GM21576 (cell line): ENCODE measurements around the gene SMIM38.

Experiments used
- ATAC-seq: cut with Tn5 transposase; IDR thresholded peaks from one replicate; pipeline ENCODE4 v1.9.1; 2021; ENCODE audit warnings: mild to moderate bottlenecking, moderate library complexity; ENCODE audit not compliant: unreplicated experiment

The SMIM38 gene

DNA sequence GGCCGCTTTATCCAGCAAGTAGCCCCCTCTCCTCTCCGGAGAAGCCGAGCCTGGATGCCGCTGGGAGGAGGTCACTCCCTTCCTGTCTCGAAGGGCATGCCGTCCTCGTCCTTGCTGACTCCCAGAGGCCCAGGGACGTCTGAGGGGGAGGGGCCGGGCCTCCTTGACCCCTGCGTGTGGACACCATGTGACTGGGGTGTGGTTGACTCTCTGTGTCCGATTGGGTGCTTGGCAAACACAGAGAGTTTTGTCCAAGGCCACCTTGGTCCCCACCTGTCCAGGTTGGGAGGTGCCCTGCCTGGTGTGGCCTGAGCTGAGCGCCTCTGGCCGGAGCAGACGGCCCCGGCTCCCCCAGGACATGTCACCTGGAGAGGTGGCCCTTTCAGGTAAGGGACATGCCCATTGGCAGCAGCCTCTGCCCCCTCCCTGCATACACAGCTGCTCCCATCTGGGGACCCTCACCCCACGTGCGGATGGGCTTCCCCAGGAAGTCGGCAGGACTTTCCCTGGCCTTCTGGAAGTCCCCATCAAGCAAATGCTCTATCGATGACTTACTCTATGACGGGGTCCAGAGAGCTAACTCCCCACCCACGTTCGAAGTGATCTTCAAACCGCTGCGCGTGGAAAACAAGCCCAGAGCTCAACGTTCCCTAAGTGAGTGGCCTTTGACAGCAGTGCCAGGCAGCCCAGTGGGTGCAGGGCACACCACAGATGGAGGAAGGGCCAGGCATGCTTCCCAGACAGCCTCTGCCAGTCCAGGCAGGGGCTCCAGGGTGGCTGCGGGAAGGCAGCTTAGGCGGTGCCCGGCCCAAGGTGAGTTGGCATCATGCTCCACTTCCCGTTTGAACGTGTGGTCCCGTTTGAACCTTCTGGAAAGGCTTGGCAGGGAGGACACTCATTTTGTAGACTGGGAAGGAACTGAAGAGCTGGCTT, at the start of gene SMIM38:
Gene SMIM38 (plus strand): TSS at position 634 of the 933 bp plus-strand sequence. CDS start 1,912 bp downstream, outside the sequence.
- ATAC-seq, result no peak

DNA sequence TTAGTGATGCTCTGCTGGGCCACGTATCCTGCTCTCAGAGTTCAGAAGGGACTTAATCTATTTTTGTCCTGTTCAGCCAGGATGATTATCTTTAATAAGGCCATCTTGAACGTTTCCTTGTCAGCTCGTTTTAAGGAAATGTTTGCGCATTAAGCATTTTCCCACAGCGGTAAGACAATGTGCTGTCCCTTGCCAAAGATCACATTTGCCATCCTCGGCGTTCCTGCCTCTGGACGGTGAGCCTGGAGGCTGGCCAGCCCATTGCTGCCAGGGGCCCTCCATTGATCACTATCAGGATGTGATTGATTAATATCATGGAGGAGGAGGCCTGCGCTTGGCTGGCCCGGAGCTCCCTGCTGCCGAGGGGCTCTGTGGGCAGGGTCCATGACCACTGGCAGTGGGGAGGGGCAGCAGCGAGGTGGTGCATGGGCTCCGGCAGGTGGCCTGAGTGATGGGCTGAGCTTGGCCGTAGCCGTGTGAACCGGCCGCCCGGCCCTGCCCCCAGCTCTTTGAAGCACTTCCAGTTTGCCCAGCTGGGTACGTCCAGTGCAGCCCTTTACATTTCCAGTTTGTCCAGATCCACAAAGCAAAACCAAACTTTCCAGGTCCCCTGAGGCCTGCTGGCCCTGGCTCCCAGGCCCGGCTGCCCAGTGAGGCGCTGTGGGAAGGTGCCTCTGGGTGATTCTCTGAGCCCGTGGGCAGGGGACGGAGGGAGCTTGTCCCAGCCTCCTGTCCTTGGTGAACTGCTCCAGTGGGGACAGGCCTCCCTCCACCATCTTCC, 49.5 kb upstream of the SMIM38 start:
- ATAC-seq, result no peak

DNA sequence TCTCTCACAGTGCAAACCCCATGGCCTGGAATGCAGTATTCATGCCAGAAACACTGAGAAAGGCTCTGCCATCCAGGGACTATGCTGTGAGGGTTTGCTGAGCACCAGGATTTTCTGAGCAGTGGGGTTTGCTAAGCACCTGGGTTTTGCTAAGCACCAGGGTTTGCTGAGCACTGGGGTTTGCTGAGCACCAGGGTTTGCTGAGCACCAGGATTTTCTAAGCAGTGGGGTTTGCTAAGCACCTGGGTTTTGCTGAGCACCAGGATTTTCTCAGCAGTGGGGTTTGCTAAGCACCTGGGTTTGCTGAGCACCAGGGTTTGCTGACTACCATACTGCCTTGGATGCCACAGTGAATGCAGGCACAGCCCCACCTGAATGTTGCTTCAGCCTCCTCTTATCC, 48.3 kb upstream of the SMIM38 start:
- no peak for ATAC-seq

DNA sequence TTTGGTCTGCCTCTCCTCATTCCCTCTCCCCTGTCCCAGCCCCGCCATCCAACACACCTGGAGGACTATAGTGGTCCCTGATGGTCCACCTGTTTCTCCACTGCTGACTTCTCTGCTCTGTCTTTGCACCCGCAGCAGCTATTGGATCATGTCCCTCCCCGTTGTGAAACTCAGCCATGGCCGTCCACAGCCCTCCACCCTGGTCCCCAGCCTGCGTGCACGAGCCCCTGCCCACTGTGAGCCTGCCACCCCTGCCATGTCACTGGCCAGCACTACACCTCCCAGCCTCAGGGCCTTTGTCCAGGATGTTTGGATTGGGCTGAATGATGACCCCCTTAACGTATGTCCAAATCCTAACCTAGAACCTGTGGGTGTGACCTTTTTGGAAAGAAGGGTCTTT, 47.7 kb upstream of the SMIM38 start:
- ATAC-seq, result no peak

DNA sequence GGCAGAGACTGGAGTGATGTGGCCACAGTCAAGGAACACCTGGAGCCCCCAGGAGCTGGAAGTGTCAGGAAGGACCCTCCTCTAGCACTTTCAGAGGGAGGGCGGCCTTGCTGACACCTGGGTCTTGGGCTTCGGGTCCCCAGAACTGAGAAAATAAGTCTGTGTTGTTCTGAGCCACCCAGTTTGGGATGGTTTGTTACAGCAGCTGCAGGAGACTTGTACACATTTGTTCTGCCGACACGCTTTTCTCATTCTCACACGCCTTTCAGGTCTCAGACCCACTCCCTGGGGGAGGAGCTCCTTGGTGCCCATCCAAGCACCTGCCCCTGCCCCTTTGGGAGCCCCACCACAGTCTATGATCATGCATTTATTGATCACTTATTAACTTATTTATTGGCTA, 47.2 kb upstream of the SMIM38 start:
- ATAC-seq, result no peak

DNA sequence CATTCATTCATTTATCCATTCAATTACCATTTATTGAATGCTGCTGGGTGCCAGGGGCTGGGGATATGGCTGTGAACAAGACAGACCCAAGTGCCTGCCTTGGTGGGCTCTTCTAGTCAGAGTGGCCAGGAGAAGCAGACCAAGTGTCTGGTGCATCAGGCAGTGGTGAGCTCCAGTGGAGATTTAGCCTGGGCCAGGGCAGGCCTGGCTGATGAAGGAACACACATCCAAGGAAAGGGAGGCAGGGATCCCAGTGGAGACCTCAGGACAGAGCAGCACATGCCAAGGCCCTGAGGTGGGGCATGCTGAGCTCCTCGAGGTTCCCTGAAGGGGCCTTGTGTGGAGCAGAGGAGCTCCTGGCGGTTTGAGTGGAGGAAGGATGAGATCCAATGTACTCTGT, 46.6 kb upstream of the SMIM38 start:
- no peak for ATAC-seq

DNA sequence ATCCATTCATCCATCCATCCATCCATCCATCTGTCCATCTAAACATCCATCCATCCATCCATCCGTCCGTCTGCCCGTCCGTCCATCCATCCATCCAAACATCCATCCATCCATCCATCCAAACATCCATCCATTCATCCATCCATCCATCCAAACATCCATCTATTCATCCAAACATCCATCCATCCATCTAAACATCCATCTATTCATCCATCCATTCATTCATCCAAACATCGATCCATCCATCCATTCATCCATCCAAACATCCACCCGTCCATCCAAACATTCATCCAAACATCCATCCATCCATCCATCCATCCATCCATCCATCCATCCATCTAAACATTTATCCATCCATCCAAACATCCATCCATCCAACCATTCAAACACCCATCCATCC, 45.3 kb upstream of the SMIM38 start:
- no peak for ATAC-seq

DNA sequence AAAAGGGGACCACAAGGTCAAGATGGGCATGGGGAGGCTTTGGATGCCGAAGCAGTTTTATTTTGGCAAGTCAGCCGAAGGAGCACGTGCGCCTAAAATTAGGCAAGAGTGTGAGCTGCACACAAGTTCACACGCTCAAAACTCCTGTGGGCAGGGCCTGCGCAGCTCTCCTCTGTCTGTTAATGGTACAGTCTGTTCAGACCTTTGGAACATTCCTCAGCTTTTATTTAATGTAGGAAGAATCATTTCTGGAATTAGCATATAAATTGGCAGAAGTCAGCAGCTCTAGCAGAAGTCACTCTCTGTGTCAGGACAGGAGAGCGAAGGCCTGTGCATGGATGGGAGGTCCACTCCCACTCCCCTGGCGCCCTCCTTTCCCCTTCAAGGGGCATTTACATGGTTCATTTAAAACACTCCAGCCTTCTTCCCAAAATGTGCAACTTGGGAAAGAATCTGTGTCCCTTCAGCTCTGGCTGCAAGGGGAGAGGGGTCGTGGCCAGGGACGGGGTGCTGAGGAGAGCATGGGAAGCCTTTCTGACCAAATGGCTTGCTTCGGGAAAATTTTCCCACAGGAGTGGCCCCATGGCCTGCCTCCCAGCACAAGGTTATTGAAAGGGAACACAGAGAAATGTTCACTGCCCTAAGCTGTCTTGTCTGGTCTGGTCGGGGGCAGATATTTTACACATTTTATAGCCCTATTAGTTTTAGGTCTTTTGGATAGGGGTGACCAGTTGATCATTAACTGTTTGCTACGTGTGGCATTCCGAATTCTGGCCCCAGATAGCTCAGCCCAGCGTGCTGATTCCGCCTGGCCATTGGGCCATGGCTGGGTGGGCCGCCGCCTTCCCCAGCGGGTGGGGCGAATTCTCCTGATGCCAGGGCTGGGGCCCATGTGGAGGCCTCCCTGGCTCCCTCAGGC, 43.9 kb upstream of the SMIM38 start:
- no peak for ATAC-seq

DNA sequence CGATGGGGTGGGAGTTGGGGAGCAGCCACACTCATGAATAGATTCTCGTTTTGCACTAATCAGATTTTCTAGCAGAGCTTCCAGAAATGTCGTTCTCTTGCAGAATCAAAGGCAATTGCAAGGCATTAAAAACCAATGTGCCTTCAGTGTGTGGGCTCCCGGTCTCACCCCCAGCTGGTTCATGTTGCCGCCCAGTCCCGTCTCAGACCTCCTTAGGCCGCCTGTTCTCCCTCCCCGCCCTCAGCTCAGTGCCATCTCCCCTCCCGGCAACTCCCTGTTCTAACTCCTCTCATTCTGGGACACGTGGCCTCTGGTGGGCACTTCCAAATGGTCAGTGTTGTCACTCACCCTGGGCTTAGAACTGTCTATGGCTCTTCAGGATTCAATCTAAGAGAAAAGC, 42.5 kb upstream of the SMIM38 start:
- ATAC-seq, result no peak

DNA sequence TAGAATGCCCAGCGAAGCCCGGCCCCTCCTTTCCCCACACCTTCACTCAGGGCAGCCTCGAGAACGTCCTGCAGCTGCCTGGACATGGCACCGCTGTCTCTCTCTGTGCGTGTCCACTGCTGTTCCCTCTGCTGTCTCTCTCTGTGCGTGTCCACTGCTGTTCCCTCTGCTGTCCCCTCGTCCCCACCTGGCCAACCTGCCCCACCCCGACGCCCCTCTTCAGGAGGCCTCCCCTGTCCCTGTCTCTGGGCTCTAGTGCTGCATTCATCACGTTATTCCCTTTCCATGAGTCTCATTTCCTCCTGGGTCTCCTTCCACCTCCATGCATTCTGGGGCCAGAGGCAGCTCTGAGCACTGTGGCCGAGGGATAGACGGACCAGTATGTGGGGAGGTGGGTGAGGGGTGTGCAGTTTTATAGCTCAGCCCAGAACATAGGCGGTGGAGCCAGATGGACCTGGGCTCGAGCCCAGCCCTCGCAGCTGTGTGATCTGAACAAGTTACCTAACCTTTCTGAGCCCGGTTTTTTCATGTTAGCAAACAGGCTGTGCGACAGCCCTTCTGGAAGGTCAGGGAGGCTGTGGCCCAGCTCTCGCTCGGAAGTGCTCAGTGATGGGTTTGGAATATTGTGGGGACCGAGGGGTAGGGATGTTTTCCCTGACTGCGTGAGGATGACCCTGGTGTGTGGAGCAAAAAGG, 41.9 kb upstream of the SMIM38 start:
- ATAC-seq, result no peak

DNA sequence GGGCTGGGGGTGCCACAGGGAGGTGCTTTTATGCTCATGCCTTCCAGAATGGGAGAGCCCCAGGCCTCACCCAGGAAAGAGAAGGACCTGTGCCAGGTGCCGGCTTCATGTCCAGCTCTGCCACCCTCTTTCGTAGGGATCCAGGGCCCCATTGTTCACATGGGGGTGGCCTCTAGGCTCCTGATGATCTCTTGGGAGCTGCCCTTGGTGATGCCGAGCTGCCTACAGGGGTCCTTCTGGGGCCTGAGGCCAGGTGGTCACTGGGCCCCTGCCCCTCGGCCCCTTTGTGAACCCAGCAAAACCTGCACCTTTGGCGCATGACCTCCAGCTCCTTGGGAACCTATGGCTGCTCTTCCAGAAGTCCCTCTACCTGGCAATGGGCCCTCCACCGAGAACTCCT, 41.4 kb upstream of the SMIM38 start:
- ATAC-seq, result no peak

DNA sequence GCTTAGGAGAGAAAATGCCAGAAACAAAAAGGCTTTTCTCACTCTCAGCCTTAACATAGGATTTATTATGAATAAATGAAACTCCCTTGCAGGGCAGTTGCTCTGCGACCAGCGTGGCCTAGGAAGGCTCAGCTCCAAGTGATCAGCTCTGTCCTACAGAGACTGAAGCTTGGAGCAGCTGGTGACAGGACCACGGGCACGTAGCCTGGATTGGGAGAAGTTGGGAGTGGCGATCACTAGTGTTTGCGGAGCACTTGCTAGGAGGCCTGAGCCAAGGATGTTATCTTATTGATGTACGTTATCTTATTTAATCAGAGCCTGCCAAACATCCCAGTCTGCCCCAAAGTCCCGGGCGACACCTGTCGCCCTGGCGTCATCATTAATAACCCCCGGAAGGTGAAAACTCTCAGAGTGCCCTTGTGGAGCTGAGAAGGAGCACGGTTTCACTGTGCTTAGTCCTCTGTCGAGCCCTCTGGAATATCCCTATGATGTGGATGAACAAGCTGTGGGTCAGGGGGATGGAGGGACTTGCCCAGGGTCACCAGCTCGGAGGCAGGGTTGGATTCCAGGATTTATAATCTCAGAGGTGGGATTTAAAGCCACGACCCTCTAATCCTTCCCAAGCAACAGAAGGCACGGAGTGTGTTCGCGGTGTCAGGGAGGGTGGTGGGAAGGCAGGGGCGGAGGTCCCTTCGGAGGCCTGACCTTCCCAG, 40.8 kb upstream of the SMIM38 start:
- ATAC-seq, result no peak

DNA sequence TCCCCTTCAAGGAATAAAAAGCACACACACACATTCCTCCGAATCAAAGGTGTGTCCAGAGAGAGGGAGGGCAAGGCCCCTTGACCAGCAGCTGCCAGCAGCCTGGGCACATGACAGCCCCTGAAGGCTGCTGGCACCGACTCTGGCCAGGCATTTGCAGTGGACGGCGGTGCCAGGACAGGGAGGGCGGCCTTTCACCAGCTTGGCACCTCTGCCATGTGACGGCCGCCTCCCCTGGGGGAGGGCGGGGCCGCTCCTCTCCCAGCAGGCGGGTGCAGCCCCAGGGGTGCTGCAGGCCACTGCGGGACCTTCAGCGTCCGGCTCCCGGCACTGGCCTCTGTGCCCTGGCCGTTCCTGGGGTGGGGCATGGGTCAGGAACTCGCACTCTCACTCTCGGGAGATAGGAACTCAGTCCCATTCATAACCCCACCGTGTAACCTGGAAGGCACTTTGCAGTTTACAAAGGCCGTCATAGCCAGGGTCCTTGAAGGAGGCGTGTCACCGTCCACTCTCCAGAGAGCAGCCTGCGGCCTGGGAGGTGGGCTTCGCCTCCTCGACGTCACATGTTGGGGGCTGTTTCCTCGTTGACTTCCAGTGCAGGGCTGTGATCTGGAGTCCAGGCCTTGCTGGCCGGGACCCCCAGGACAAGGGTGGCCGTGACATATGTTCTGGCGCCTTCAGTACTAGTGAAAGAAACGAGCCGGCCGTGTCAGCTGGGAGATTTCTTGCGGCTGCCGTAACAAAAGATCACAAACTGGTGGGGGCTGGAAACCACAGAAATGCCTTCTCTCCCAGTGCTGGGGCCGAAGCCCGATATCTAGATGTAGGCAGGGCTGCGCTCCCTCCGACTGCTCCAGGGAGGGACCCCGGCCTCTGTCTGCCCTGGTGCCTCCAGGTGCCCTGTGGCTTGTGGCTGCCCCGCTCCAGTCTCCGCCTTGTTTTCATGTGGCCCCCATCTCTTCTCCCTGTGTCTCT, 39.9 kb upstream of the SMIM38 start:
- no peak for ATAC-seq

DNA sequence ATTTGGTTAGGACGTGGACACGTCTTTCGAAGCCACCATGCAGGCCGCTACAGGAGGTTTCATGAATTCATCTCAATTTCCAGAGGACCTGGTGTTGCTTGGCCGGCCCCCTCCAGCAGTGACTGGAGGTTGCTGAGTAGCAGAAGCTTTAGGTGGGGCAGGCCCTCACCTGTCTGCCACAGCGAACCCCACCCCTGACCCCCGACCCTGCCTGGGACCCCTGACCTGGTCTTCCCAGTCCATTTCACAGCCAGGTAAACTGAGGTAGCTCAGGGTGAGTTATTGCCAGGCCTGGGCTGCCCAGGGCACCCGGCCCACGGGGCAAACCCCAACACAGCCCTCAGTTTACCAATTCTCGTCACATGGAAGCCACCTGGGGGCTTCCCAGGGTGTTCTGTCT, 39.1 kb upstream of the SMIM38 start:
- ATAC-seq, result no peak

DNA sequence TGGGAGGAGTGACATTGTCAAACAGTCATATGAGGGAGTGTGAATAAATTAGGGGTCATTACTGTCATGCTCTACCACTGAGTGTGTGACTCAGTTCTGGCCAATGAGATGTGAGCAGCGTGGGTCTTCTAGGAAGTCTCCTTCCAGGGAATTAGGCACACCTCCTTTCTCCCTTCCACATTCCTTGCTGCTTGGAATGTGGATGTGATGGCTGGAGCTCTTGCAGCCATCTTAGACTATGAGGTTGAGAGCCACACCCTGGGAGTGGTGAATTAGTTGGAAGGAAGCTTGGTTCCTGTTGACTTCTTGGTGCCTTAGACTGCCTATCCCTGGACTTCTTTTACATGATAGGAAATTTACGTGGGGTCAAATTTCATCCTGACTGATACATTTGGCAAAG, 36.5 kb upstream of the SMIM38 start:
- ATAC-seq, result no peak

DNA sequence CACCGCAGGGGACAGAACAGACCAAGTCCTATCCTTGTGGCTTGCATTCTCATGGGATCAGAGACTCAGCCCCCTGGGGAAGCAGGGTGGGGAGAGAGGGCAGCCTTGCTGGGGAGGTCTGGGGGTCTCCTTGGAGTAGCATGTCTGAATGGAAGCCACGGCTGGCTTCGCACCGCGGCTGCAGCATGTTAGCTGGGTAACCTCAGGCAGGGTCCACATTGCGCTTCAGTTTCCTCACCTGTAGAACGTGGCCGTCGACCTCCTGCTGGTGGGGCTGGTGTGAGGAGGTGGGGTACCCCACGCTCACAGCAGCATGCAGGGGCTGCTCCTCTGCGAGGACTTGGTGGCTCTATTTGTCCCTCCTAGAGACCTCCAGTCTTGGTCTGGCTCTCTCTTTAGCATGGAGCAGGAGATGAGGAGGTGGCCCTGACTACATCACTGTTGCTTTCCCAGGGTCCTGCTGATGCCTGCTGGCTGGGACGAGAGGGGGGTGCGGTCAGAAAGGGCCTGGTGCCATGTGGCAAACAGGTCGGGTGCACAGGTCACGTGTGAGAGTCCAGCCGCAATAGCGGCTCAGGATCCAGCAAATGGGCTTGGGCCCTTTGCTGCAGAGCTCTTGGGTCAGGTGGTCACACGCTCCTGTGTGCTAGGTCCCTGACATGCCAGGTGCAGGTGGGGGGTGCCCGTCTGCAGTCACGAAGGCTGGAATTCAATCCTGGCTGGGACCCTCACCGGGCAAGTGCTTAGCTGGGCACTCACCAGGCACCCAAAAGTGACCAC, 35.4 kb upstream of the SMIM38 start:
- no peak for ATAC-seq

DNA sequence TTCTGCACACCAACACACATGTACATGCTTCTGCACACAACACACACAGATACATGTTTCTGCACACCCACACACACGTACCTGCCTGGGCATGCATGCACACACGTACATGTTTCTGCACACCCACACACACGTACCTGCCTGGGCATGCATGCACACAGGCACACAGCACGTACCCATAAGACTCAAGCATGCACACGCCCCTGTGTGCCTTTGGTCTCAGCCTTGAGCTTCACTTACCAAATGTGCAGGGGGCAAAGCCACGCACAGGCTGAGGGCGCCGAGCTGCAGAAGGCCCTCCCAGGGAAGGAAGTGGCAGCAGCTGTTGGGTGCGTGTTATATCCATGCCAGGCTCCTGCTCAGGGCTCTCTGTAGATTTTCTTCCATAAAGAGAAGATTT, 34.7 kb upstream of the SMIM38 start:
- ATAC-seq, result no peak
